Epidermal melanocyte (primary cell): ENCODE results near the gene PAQR4.
A peak's percentile ranks its signal among the peaks of the same experiment; 100 is the strongest.

ENCODE experiments used
- DNase-seq: peaks from one replicate; pipeline ENCODE4 v3.0.0; 2011; ENCODE audit warnings: low spot score; ENCODE audit not compliant: insufficient read length

Gene PAQR4

GRCh38 chr16:3004319-3004718, 35.2 kb downstream of the PAQR4 start:
- no peak for DNase-seq

DNA sequence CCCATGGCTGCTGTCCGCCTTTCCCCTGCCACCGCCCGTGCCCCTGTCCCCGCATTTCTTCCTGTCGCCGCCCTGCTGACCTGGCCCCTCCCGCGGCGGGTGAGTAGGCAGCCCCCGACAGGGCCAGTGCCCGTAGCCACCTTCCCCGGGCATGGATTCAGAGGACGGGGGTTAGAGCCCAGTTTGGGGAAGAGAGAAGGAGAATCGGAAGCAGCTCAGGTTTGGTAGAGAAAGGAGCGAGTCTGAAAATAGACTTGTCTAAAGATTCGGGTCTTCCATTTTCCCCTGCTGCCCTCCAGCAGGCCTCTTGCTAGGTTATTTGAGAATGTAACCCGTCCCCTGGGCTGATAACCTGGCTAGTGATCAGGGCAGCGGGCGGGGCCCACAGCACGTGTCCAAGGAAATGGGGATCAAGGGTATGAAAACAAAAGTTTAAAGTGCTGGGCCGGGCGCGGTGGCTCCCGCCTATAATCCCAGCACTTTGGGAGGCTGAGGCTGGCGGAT, 35.7 kb downstream of the PAQR4 start:
- no peak for DNase-seq

- DNase-seq = no peak
These were observed 38.2 kb downstream of the PAQR4 start for GRCh38 chr16:3007059-3007956.

DNA sequence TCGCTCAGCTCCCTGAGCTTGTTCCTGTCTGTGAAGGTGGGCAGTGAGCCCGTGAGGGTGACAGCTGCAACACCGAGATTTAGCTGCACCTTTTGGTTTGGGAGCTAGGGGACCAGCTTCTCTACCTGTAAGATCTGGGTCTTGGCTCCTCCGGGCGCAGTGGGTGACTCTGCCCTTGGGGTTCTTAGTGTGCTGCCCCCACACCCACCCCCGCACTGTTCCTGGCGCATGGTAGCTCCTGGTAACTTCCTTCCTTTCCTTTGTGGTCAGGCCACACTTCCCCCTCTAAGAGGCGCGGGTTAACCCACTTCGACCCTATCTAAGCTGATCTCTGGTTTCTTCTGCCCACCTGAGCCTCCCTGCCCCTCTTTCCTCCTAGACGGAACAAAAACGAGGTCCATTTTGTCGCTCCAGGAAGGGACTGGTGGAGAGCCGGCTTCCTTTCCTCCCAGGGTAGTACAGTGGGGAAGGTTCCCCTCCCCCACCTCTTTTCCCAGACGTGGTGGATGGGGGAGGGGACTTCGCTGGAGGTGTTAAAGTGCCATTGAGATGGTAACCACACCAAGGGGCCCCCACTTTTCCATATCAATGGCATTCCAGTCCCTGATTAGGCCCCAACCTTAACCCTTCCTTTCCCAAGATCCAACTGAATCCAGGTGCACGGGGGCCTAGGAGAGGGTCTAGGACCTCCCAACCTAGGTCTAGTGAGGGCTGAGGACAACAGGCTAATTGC, 39.0 kb downstream of the PAQR4 start:
- DNase-seq = no peak

DNA sequence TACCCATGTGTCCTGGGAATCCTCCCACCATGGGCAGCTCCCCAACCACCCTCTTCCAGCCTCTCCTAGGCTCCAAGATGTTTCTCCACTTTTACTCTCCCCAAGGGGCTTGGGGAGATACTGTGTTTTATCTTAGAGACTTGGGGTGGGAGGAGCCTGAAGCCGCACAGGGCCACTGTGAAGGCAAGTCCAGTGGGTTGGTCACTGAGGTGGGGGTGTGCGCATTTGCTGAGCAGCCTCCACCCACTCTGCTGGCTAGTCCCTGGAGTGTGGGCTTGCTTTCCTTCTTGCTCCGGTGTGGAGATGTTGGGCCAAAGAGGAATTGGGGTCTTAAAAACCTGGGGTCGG, 39.5 kb downstream of the PAQR4 start:
- DNase-seq = no peak

- DNase-seq = no peak
These were observed 40.6 kb downstream of the PAQR4 start for GRCh38 chr16:3009568-3010390.

GRCh38 chr16:3010510-3010909, 41.4 kb downstream of the PAQR4 start:
- DNase-seq = no peak

DNA sequence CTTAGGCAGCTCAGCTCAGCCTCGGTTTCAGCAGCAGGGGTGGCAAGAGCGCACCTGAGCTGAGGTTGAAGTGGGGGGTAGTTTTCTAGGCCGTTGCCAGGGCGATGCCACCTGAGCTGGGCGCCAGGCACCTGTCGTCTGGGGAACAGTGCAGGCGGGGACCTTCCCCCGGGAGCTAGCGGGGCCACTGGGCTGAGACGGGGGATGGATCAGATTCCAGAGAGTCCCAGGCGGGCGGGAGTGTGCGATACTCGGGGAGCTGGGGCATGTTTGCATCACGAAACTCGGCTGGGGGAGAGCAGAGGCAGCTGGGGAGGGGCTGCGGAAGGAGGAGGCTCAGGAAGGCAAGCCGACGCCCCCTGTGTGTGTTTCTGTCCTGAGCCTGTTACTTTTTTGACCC, 43.1 kb downstream of the PAQR4 start:
- no peak for DNase-seq

- no peak for DNase-seq
These were observed 43.8 kb downstream of the PAQR4 start, which contains the start of gene CLDN9 for GRCh38 chr16:3012828-3013420. Gene CLDN9 (plus strand): TSS chr16:3012923. CDS start chr16:3013363, 440 bp downstream.

DNA sequence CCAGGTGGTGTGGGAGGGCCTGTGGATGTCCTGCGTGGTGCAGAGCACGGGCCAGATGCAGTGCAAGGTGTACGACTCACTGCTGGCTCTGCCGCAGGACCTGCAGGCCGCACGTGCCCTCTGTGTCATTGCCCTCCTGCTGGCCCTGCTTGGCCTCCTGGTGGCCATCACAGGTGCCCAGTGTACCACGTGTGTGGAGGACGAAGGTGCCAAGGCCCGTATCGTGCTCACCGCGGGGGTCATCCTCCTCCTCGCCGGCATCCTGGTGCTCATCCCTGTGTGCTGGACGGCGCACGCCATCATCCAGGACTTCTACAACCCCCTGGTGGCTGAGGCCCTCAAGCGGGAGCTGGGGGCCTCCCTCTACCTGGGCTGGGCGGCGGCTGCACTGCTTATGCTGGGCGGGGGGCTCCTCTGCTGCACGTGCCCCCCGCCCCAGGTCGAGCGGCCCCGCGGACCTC, 44.4 kb downstream of the PAQR4 start:
- DNase-seq = no peak

- DNase-seq = no peak
These were observed 45.0 kb downstream of the PAQR4 start for GRCh38 chr16:3013998-3014690.

- DNase-seq = no peak
These were observed 45.8 kb downstream of the PAQR4 start for GRCh38 chr16:3014971-3015370.

DNA sequence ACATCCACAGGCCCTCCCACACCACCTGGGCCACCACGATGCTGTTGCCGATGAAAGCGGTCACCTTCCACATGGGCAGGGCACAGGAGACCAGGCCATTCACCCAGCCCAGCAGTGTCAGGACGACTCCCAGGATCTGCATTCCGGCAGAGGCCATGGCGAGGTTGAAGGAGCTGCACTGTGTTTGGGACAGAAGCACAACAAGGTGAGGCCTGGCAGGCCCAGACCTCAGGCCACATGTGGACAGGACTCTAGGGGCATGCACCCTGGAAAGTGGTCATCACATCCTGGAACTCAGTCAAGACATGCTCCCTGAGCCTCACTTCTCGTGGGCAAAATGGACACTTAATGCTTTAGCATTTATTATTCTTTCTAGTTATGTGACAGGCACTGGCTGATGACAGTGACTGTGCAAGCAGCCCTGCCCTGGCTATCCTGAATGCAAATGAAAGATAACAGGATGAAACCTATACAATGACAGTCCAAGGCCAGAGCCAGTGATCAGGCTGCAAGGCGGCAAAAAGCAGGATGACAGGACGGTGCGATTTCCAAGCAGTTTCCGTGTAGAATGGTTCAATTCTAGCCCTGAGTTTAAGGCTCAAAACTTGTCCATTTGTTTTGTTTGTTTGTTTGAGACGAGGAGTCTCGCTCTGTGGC, 46.8 kb downstream of the PAQR4 start:
- no peak for DNase-seq

- DNase-seq = no peak
These were observed 48.2 kb downstream of the PAQR4 start for GRCh38 chr16:3017344-3017743.

DNA sequence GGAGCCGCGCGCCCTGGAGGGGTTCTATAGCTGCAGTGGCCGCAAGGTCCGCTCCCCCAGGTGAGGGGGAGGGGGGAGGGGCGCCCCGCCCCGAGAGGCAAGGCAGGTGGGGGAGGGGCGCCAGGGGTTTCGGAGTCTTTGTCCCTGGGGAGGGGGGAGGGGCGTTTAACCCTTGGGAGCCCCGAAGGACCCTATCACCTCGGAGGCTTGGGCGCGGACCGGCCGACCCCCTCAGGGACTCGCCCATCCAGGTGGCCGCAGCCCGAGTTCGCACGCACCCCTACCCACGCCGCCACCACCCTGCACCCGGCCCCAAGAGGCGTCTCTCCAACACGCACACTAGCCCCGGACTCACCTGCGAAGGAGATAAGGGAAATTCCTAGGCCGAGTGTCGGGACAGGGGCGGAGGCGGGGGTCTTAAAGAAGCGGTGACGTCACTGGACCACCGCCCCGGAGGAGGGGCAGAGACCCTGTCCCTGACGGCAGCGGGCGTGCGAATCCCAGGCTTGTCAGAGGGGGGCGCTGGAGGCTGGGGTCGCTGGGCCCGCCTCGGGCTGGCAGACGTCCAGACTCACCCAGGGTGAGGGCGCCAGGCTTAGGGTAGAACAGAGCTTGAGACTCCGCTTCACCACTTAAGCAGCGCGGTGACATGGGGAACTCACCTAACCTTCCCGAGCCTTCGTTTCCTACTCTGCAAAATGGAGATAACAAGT, 48.8 kb downstream of the PAQR4 start, which contains the start of gene CLDN6:
CLDN6 (minus strand) TSS at position 390 of the 713 bp plus-strand sequence. CDS start 2,162 bp downstream, outside the sequence.
- no peak for DNase-seq

- DNase-seq = no peak
These were observed 50.6 kb downstream of the PAQR4 start for GRCh38 chr16:3019594-3020246.

DNA sequence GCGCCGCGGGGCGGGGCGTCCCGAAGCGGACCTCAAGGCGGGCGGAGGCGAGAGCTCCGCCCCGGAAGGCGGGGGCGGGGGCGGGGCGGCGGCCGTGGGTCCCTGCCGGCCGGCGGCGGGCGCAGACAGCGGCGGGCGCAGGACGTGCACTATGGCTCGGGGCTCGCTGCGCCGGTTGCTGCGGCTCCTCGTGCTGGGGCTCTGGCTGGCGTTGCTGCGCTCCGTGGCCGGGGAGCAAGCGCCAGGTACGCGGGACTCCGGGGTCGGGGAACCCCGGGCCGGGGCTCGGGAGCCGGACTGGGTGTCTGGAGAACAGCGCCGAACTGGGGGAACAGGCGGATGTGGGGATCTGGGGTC, 51.1 kb downstream of the PAQR4 start, which contains the start of gene TNFRSF12A:
TNFRSF12A (plus strand) TSS at position 122 of the 357 bp plus-strand sequence; CDS start at position 152, 30 bp downstream.
- DNase-seq = peak; percentile 88

DNA sequence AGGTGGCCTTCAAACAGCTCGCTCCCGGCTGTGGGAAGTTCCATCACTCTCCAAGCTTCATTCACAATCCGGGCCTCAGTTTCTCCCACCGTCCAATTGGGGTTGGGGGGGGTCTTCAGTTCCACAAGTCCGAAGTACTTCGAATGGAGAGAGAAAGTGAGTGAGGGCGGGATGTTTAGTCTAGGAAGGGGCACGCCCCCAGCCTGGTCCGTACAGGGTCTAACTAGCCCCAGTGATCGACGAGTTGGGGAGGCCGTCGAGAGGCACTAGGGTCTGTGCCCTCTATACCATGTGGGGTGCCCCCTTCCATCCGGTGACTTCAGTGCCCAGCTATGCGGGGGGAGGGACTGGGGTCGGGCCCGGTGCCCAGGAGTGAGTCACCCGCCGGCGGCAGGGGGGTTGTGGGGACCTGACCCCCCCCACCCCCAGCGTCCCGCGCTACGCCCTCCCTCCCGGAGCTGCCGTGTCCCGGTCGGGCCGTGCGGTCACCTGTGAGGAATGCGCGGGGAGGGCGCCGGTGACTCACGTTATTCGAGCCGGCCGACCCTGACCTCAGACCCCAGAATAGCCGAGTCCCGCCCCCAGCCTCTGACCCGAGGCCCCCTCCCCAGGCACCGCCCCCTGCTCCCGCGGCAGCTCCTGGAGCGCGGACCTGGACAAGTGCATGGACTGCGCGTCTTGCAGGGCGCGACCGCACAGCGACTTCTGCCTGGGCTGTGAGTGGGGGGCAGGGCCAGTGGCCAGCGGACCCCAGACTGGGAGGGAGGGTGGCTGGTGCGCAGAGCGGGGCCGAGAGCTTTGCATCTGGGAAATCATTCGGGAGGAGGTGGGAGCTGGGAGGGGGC, 51.7 kb downstream of the PAQR4 start:
- DNase-seq = no peak
